ENCODE measurements around the gene PPP4R2.

DNA sequence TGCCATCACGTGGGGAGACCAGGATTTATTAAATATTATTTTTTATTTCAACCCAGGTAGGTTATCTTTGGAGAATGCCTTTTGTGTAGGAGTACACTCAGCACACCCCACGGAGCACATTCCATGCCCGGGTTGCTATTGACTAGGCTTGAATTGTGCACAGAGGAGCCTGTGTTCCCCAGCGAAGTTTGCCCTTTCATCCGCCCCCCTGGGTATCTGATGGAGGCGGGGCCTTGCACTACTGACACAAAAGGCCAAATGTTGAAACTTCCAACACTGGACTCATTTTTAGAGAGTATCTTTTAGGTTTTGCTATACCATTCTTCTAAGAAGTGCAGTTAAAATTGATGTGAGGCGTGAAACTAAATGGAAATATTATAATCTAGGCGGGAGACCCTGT lies 39.3 kb upstream of the PPP4R2 start:
- TF ChIP-seq ARNT (IDR thresholded peaks at IDR 0.05) (no peak), L3MBTL2 (conservative IDR thresholded peaks at IDR 0.05) (no peak), BHLHE40 (IDR thresholded peaks at IDR 0.05; ENCODE audit: borderline replicate concordance) (no peak), FOXA1 (IDR thresholded peaks at IDR 0.05) (no peak), TARDBP (IDR thresholded peaks at IDR 0.05) (no peak), FOXM1 (IDR thresholded peaks at IDR 0.05; ENCODE audit: borderline replicate concordance) (no peak), LEF1 (IDR thresholded peaks at IDR 0.05; ENCODE audit: borderline replicate concordance) (no peak), ELF4 (IDR thresholded peaks at IDR 0.05) (no peak), SUZ12 (IDR thresholded peaks at IDR 0.05) (no peak)
